Measurements from ENCODE around the gene CNGA3. TPM values are rescaled to one million over a fixed set of nuclear protein-coding genes. Genes with fewer than 3 reads are reported as not detected.

Gene CNGA3
- total and polyA plus RNA-seq, 8 donors, result 0.12 to 6.4 (median 0.14) TPM; not detected in 3

DNA sequence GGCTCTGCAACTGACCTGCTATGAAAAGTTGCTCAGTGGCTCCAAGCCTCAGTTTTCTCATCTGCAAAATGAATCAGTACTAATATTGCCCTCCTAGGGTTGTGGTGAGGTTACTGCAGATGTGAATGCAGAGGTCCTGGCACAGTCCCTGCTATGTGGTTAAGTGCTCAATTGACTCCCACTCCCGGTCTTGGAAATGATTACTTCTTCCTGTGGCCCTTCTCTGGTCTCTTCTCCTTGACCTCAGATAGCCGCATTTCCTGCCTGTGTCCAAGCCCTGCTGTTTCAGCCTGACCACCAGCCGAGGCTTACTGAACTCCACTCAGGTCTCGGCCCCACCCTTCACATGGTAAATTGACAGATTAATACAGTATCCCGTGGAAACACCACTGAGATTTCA, 26.3 kb downstream of the CNGA3 start:
- no peak for DNase-seq
- no peak overlapping the region for H3K4me3 ChIP-seq
- H3K9me3 ChIP-seq, result peaks cover 6 to 16% (median 13%) of the 10 kb centered on the region in 4 donors
- intact Hi-C loops (cut with DNase I; ENCODE audit: low total_unique reads), result no loop called here
- no peaks in the 10 kb centered on the region for H3K36me3 ChIP-seq
- WGBS, 5 donors, result 51 to 66% (median 58%) methylated on average over 5 of the region's 5 CpGs
- peaks cover 0 to 10% (median 0%) of the 10 kb centered on the region in 3 donors for H3K27me3 ChIP-seq
- TF ChIP-seq CTCF (IDR thresholded peaks at IDR 0.05), result no peak
- TF ChIP-seq POLR2AphosphoS5 (IDR thresholded peaks at IDR 0.05), result no peak
- no peak for TF ChIP-seq EP300 (IDR thresholded peaks at IDR 0.05)
- no peak for TF ChIP-seq POLR2A (IDR thresholded peaks at IDR 0.05)
- no peaks in the 10 kb centered on the region for H3K4me1 ChIP-seq
- H3K27ac ChIP-seq, result no peak overlapping the region

- Histone ChIP-seq H3K27me3 (peaks cover 0 to 10% (median 0%) of the 10 kb centered on the region in 3 donors), H3K9me3 (no peaks in the 10 kb centered on the region), H3K4me1 (peaks cover 0 to 8% (median 4%) of the 10 kb centered on the region in 4 donors), H3K27ac (no peak overlapping the region), H3K4me3 (no peak overlapping the region), H3K36me3 (no peaks in the 10 kb centered on the region)
- 69 to 83% (median 74%) methylated on average over 5 of the region's 5 CpGs for WGBS, 5 donors
- TF ChIP-seq EP300 (IDR thresholded peaks at IDR 0.05), result no peak
- TF ChIP-seq POLR2AphosphoS5 (IDR thresholded peaks at IDR 0.05), result no peak
- TF ChIP-seq CTCF (IDR thresholded peaks at IDR 0.05), result no peak
- no peak for TF ChIP-seq POLR2A (IDR thresholded peaks at IDR 0.05)
- intact Hi-C loops (cut with DNase I; ENCODE audit: low total_unique reads), result no loop called here
- no peak for DNase-seq
Observed at GRCh38 chr2:98374286-98374685, 28.0 kb downstream of the CNGA3 start.

GRCh38 chr2:98374958-98375570, 28.8 kb downstream of the CNGA3 start:
- peaks cover 0 to 9% (median 4%) of the 10 kb centered on the region in 4 donors for H3K4me1 ChIP-seq
- no peaks in the 10 kb centered on the region for H3K9me3 ChIP-seq
- WGBS, 5 donors, result 74 to 93% (median 82%) methylated on average over 7 to 11 of the region's 11 CpGs
- no peak overlapping the region for H3K27ac ChIP-seq
- no peak overlapping the region for H3K4me3 ChIP-seq
- intact Hi-C loops (cut with DNase I; ENCODE audit: low total_unique reads), result no loop called here
- no peak for TF ChIP-seq EP300 (IDR thresholded peaks at IDR 0.05)
- no peak for TF ChIP-seq CTCF (IDR thresholded peaks at IDR 0.05)
- TF ChIP-seq POLR2A (IDR thresholded peaks at IDR 0.05), result no peak
- TF ChIP-seq POLR2AphosphoS5 (IDR thresholded peaks at IDR 0.05), result no peak
- no peaks in the 10 kb centered on the region for H3K36me3 ChIP-seq
- peaks cover 0 to 10% (median 0%) of the 10 kb centered on the region in 3 donors for H3K27me3 ChIP-seq
- no peak for DNase-seq

- intact Hi-C loops (cut with DNase I; ENCODE audit: low total_unique reads), result no loop called here
- TF ChIP-seq CTCF (IDR thresholded peaks at IDR 0.05) (no peak), POLR2A (IDR thresholded peaks at IDR 0.05) (no peak), POLR2AphosphoS5 (IDR thresholded peaks at IDR 0.05) (no peak), EP300 (IDR thresholded peaks at IDR 0.05) (no peak)
- no peak overlapping the region for H3K4me3 ChIP-seq
- H3K36me3 ChIP-seq, result no peaks in the 10 kb centered on the region
- H3K27ac ChIP-seq, result no peak overlapping the region
- peaks cover 0 to 9% (median 4%) of the 10 kb centered on the region in 4 donors for H3K4me1 ChIP-seq
- H3K9me3 ChIP-seq, result no peaks in the 10 kb centered on the region
- 67 to 83% (median 80%) methylated on average over 6 of the region's 6 CpGs for WGBS, 5 donors
- DNase-seq, result no peak
- peaks cover 0 to 10% (median 0%) of the 10 kb centered on the region in 3 donors for H3K27me3 ChIP-seq
Observed at GRCh38 chr2:98376301-98376910, 30.1 kb downstream of the CNGA3 start.
